ENCODE data around the gene MAGEF1.
"Not testable (repeated sequence)": the region's sequence is repeated elsewhere in the genome, so short reads cannot be mapped to it uniquely, and the experiment has no call there.

Gene MAGEF1

GRCh38 chr3:184742676-184743135 lies 30.8 kb upstream of the MAGEF1 start:
- no peak for DNase-seq (ENCODE audit: low read depth, low spot score)

- DNase-seq (ENCODE audit: low read depth, low spot score): no peak
Measured at GRCh38 chr3:184741798-184742675, 30.2 kb upstream of the MAGEF1 start.

GRCh38 chr3:184741259-184741556 lies 29.3 kb upstream of the MAGEF1 start:
- DNase-seq (ENCODE audit: low read depth, low spot score): no peak

GRCh38 chr3:184740509-184741258 lies 28.8 kb upstream of the MAGEF1 start:
- no peak for DNase-seq (ENCODE audit: low read depth, low spot score)

- no peak for DNase-seq (ENCODE audit: low read depth, low spot score)
Measured at GRCh38 chr3:184739594-184740505, 28.0 kb upstream of the MAGEF1 start.

- DNase-seq (ENCODE audit: low read depth, low spot score): no peak
Measured at GRCh38 chr3:184738982-184739381, 27.1 kb upstream of the MAGEF1 start.

- no peak for DNase-seq (ENCODE audit: low read depth, low spot score)
Measured at GRCh38 chr3:184738506-184738890, 26.6 kb upstream of the MAGEF1 start.

- DNase-seq (ENCODE audit: low read depth, low spot score): no peak
Measured at GRCh38 chr3:184737641-184738505, 26.0 kb upstream of the MAGEF1 start.

- DNase-seq (ENCODE audit: low read depth, low spot score): no peak
Measured at GRCh38 chr3:184737063-184737462, 25.2 kb upstream of the MAGEF1 start.

- DNase-seq (ENCODE audit: low read depth, low spot score): no peak
Measured at GRCh38 chr3:184734903-184735701, 23.2 kb upstream of the MAGEF1 start.

GRCh38 chr3:184733971-184734608 lies 22.2 kb upstream of the MAGEF1 start:
- no peak for DNase-seq (ENCODE audit: low read depth, low spot score)

GRCh38 chr3:184733181-184733580 lies 21.3 kb upstream of the MAGEF1 start:
- no peak for DNase-seq (ENCODE audit: low read depth, low spot score)

GRCh38 chr3:184731786-184732537 lies 20.1 kb upstream of the MAGEF1 start:
- no peak for DNase-seq (ENCODE audit: low read depth, low spot score)

GRCh38 chr3:184730924-184731323 lies 19.1 kb upstream of the MAGEF1 start:
- no peak for DNase-seq (ENCODE audit: low read depth, low spot score)

- DNase-seq (ENCODE audit: low read depth, low spot score): not testable (repeated sequence)
Measured at GRCh38 chr3:184729154-184729553, 17.3 kb upstream of the MAGEF1 start.

- DNase-seq (ENCODE audit: low read depth, low spot score): no peak
Measured at GRCh38 chr3:184728010-184728527, 16.2 kb upstream of the MAGEF1 start.

GRCh38 chr3:184727357-184728009 lies 15.6 kb upstream of the MAGEF1 start:
- DNase-seq (ENCODE audit: low read depth, low spot score): peak; percentile 68

- no peak for DNase-seq (ENCODE audit: low read depth, low spot score)
Measured at GRCh38 chr3:184726497-184726896, 14.6 kb upstream of the MAGEF1 start.

Data from iPS DF 19.7 (cell line).